GM21717 (cell line): ENCODE measurements around the gene XYLT1.
A peak's percentile ranks its signal among the peaks of the same experiment; 100 is the strongest.

ENCODE experiments used
- ATAC-seq: cut with Tn5 transposase; IDR thresholded peaks from one replicate; pipeline ENCODE4 v1.9.1; 2021; ENCODE audit warnings: mild to moderate bottlenecking, moderate library complexity; ENCODE audit not compliant: unreplicated experiment

The XYLT1 gene

DNA sequence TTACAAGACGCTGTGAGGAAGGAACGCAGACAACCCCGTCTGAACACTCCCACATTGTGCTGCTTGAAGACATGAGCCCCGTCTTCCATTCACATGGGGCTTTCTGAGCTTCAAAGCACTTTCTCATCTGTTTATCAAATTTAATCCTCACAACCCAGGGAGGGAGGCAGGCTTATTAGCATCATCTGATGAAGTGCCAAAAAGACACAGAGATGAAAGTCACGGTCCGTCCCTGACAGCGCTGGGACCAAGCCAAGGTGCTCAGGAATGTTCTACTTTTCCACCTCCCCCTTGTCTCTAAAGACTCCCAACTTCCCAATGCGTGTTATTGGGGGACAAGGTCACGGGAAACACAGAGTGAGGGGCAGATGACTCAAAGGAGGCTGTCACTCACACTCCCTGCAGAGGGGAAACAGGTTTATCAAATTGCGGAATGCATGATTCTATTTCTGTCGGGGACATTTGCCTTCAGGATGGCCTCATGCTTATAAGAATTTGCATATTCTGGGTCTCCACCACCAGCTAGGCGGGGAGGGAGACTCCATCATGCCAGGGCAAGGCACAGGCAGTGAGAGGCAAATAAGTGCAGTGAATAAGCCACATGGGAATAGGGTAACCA is 10.7 kb downstream of the XYLT1 start:
- ATAC-seq: peak; percentile 53

- ATAC-seq: no peak
Observed at GRCh38 chr16:17457997-17458396, 12.8 kb downstream of the XYLT1 start.

DNA sequence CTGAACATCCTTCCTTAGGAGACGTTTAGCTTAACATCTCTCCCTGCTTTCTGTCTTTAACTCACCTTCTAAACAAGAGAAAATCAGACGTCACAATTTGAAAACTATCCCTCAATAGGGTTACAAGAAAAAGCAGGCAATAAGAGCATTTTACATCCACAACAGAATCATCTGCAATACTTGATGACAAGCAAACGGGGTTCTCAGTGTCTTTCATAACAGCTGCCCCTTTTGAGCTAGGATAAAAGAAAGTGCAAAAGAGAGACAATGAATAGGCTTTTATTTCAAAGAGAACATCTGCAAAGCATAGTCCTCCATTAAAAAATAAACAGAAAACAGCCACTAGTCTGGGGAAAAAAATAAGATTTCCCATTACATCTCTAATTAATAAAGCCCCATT is 13.2 kb downstream of the XYLT1 start:
- ATAC-seq: no peak

- ATAC-seq: no peak
Observed at GRCh38 chr16:17454162-17454730, 16.5 kb downstream of the XYLT1 start.

DNA sequence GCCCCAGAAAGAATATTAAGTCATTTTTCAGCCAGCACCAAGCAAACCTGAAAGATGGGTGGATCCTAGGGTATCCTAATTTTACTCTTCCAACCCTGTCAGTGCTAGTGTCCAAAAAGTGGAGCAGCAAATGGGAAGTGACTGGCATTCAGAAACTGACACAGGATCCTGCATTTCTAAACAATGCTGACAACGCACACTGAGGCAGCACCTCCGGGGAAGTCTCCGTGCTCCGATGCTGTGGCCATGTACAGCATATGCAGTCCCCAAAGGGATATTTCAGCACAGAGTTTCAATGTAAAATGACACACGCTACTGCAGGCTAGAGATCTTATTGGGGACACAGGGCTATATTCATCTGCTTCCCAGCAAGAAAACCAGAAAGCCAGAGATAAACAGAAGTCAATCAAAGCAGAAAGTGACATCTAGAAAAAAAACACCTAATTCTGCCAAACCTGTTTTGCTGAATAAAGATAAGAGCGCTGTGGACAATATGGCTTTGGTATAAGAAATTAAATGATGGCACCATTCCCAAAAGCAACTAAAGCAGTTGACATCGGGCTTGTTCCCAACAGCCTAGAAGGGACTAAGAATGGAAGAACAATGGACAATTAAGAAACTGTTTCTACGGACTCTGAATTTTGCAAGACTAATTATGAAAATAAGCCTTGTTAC is 17.3 kb downstream of the XYLT1 start:
- ATAC-seq: no peak

- ATAC-seq: no peak
Observed at GRCh38 chr16:17452922-17453321, 17.8 kb downstream of the XYLT1 start.

- ATAC-seq: no peak
Observed at GRCh38 chr16:17451843-17452242, 18.9 kb downstream of the XYLT1 start.

DNA sequence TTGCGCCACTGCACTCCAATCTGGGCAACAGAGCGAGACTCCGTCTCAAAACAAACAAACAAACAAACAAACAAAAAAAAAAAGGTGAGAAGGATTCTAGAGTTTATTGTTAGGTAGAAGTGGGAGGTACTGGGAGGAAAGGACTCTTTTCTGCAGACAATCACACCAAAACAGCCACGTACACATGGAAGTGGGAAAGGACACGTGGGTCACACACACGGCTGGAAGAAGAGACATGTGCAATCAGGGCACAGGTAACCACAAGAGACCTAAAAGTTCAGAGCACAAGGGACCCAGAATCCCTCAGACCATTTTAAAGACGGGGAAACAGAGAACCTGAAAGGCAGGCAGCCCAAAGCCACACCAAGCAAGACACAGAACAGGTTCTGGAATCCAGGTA is 20.5 kb downstream of the XYLT1 start:
- no peak for ATAC-seq

- no peak for ATAC-seq
Observed at GRCh38 chr16:17448640-17449638, 21.8 kb downstream of the XYLT1 start.

DNA sequence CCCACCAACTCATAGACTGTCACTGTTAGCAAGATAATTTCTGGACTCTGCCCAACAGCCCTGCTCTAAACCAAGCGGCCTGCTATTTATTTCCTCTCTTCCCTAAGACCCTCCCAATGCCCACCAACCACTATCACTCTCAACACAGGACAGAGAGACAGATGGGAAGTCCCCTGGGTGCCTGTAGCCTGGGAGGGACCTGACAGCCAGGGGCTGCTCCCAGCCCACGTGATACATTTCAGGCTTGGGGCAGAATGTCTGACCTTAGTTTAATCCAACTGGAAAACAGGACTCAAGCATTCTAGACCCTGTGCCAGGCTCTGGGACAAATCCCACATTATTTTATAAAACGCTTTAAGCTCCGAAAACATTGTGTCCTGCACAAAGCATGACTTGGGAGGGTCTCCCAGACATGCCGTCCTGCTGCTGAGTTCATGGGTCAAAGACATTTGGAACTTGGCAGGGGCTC is 23.6 kb downstream of the XYLT1 start:
- ATAC-seq: no peak

GRCh38 chr16:17446661-17447060 is 24.1 kb downstream of the XYLT1 start:
- no peak for ATAC-seq

DNA sequence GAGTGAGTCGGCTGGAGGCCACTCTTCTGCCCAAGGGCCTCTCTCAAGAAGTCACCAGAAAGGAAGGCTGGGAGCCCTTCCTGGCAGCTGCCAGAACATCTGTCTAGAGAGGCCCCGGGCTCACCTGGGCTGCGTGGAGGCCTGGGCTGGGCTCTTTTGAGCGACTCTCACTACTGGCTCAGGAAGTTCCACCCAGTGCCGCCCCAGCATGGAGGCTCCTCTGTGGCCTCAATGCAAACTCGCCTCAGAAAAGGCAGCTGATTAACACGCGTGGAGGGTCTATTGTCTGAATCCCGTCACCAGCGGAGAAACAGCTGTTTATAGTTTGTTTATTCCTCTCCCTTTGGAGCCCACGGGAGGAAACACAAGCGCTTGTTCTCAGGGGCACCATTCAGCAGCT is 25.3 kb downstream of the XYLT1 start:
- ATAC-seq: no peak

GRCh38 chr16:17444658-17445057 is 26.1 kb downstream of the XYLT1 start:
- no peak for ATAC-seq

GRCh38 chr16:17440131-17440530 is 30.6 kb downstream of the XYLT1 start:
- no peak for ATAC-seq

DNA sequence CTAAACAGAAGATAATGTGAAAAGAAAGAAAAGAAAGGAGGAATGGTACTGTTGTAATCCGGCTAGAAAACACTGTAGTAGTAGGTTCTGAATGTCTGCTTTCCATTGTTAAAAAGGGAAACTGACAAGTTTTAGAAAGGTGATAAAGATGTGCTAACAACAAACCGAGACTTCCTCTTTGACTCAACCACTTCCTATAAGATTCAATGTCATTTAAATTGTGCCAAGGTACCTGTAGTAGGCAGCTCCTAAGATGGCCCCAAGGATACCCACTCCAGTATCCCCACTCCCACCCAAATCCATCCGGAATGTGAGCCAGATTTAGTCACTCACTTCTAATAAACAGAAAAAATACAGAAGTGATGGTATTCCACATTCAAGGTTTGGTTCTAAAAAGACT is 31.2 kb downstream of the XYLT1 start:
- no peak for ATAC-seq

- ATAC-seq: no peak
Observed at GRCh38 chr16:17437981-17438380, 32.8 kb downstream of the XYLT1 start.

GRCh38 chr16:17437127-17437720 is 33.5 kb downstream of the XYLT1 start:
- no peak for ATAC-seq

GRCh38 chr16:17435318-17435717 is 35.4 kb downstream of the XYLT1 start:
- no peak for ATAC-seq

DNA sequence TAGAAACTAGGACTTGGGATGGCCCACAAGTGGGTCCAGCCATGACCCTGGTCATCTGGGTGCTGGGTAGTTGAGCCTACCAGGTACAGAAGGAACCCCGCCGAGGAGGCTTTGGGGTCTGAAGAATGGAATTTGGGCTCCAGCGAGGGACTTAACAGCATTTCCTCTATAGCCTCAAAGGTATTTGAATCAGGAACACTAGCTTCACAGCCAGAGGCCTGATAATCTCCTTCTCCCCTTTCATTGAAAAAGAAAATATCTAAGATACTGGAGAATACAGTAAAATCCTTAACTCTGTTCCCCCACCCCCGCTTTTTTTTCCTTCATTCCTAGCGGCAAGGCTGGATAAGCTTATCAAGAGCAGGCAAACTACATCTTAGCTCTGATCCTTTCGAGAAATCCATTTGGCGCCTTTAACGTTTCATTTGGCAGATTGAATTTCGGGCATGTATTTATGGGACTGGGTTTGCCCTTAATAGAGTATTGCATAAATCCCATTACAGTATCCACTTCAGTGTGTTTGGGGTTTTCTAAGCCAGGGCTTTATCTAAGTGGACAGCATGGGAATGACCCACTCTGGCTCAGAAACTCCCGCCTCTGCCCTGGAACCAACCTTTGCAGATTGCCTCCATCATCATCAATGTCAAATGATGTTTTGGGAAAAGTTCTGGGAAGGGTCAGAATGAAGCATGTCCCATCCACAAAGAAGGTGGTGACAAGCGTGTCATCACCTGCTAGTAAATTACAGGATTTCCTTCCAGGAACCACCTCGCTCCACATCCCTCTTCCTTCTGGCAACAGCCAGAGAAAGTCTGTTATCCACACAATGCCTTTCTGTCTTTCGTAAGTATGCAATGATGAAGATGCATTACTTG is 36.9 kb downstream of the XYLT1 start:
- ATAC-seq: no peak
